Immature natural killer cell (primary cell): Measurements from ENCODE around the gene ZFYVE1. TPM values are rescaled to one million over a fixed set of nuclear protein-coding genes. Genes with fewer than 3 reads are reported as not detected.
"Not testable (repeated sequence)": the region's sequence is repeated elsewhere in the genome, so short reads cannot be mapped to it uniquely, and the experiment has no call there.

Source experiments
- DNase-seq, 3 donors: peaks; one replicate each; pipeline ENCODE4 v3.0.0; 2022; ENCODE audit warnings: mixed read lengths in 1 of 3
- H3K27ac Mint-ChIP-seq, 6 donors: one replicate each; pipeline ENCODE4 v1.8.0; 2020; ENCODE audit warnings: mixed read lengths in 6 of 6, mild to moderate bottlenecking in 5 of 6, inconsistent platforms in 4 of 6, moderate library complexity in 3 of 6
- H3K27me3 Mint-ChIP-seq, 3 donors: one replicate each; pipeline ENCODE4 v1.8.0; 2020 to 2021; ENCODE audit warnings: low read depth in 3 of 3, mild to moderate bottlenecking in 3 of 3, mixed read lengths in 3 of 3, moderate library complexity in 3 of 3, inconsistent platforms in 1 of 3
- H3K36me3 Mint-ChIP-seq, 3 donors: one replicate each; pipeline ENCODE4 v1.8.0; 2020; ENCODE audit warnings: mixed read lengths in 3 of 3, inconsistent platforms in 2 of 3, mild to moderate bottlenecking in 2 of 3
- H3K4me1 Mint-ChIP-seq, 2 donors: one replicate each; pipeline ENCODE4 v1.8.0; 2020; ENCODE audit warnings: inconsistent platforms in 2 of 2, mild to moderate bottlenecking in 2 of 2, mixed read lengths in 2 of 2, moderate library complexity in 1 of 2
- H3K4me3 Mint-ChIP-seq, 5 donors: one replicate each; pipeline ENCODE4 v1.8.0; 2020; ENCODE audit warnings: mild to moderate bottlenecking in 5 of 5, mixed read lengths in 5 of 5, inconsistent platforms in 3 of 5, moderate library complexity in 3 of 5
- H3K9me3 Mint-ChIP-seq, 6 donors: one replicate each; pipeline ENCODE4 v1.8.0; 2020; ENCODE audit warnings: mild to moderate bottlenecking in 6 of 6, mixed read lengths in 6 of 6, inconsistent platforms in 4 of 6, moderate library complexity in 3 of 6
- polyA plus RNA-seq, 3 donors: library from polyadenylated mRNA; unstranded; fragments of 300-500 nt; fragmentation: Illumina TruSeq; gene quantifications; one replicate each; pipeline ENCODE4 v1.2.3, GENCODE V29; 2021

ZFYVE1 gene
- polyA plus RNA-seq, 3 donors from 2014 or later: 3.4 to 10.7 (median 5.4) TPM

GRCh38 chr14:72962829-72963312 lies 64.0 kb downstream of the ZFYVE1 start:
- Mint-ChIP-seq H3K27me3 (peaks cover 0 to 2% (median 0%) of the 10 kb centered on the region in 3 donors), H3K4me3 (no peak overlapping the region), H3K27ac (no peak overlapping the region), H3K4me1 (no peaks in the 10 kb centered on the region), H3K36me3 (peaks cover 3 to 48% (median 9%) of the 10 kb centered on the region in 3 donors), H3K9me3 (no peaks in the 10 kb centered on the region)
- DNase-seq: no peak

GRCh38 chr14:72962336-72962754 lies 64.6 kb downstream of the ZFYVE1 start:
- H3K9me3 Mint-ChIP-seq, H3K27ac Mint-ChIP-seq, H3K27me3 Mint-ChIP-seq, H3K4me1 Mint-ChIP-seq, DNase-seq, H3K4me3 Mint-ChIP-seq: not testable (repeated sequence)
- peaks cover 3 to 49% (median 9%) of the 10 kb centered on the region in 3 donors for H3K36me3 Mint-ChIP-seq

GRCh38 chr14:72961579-72962335 lies 65.1 kb downstream of the ZFYVE1 start:
- H3K27ac Mint-ChIP-seq: no peak overlapping the region
- DNase-seq: no peak
- H3K9me3 Mint-ChIP-seq: no peaks in the 10 kb centered on the region
- no peak overlapping the region for H3K4me3 Mint-ChIP-seq
- H3K27me3 Mint-ChIP-seq: peaks cover 0 to 2% (median 0%) of the 10 kb centered on the region in 3 donors
- H3K36me3 Mint-ChIP-seq: peaks cover 3 to 48% (median 9%) of the 10 kb centered on the region in 3 donors
- H3K4me1 Mint-ChIP-seq: no peaks in the 10 kb centered on the region

GRCh38 chr14:72961016-72961415 lies 65.9 kb downstream of the ZFYVE1 start:
- not testable (repeated sequence) for H3K4me3 Mint-ChIP-seq, DNase-seq, H3K9me3 Mint-ChIP-seq, H3K27me3 Mint-ChIP-seq, H3K4me1 Mint-ChIP-seq, H3K27ac Mint-ChIP-seq
- H3K36me3 Mint-ChIP-seq: peaks cover 10 to 55% (median 14%) of the 10 kb centered on the region in 3 donors

GRCh38 chr14:72958548-72958947 lies 68.4 kb downstream of the ZFYVE1 start:
- Mint-ChIP-seq H3K4me1 (no peaks in the 10 kb centered on the region), H3K4me3 (no peak overlapping the region), H3K27me3 (peaks cover 0 to 4% (median 0%) of the 10 kb centered on the region in 3 donors), H3K36me3 (peaks cover 10 to 64% (median 19%) of the 10 kb centered on the region in 3 donors), H3K27ac (no peak overlapping the region), H3K9me3 (no peaks in the 10 kb centered on the region)
- DNase-seq: no peak

GRCh38 chr14:72957213-72957612 lies 69.7 kb downstream of the ZFYVE1 start:
- no peaks in the 10 kb centered on the region for H3K4me1 Mint-ChIP-seq
- H3K9me3 Mint-ChIP-seq: no peaks in the 10 kb centered on the region
- H3K27me3 Mint-ChIP-seq: peaks cover 0 to 2% (median 0%) of the 10 kb centered on the region in 3 donors
- DNase-seq: no peak
- peaks cover 10 to 56% (median 20%) of the 10 kb centered on the region in 3 donors for H3K36me3 Mint-ChIP-seq
- no peak overlapping the region for H3K27ac Mint-ChIP-seq
- no peak overlapping the region for H3K4me3 Mint-ChIP-seq

GRCh38 chr14:72956741-72957140 lies 70.2 kb downstream of the ZFYVE1 start:
- H3K27ac Mint-ChIP-seq, H3K9me3 Mint-ChIP-seq, H3K4me1 Mint-ChIP-seq, H3K27me3 Mint-ChIP-seq, H3K4me3 Mint-ChIP-seq, DNase-seq: not testable (repeated sequence)
- peaks cover 15 to 55% (median 24%) of the 10 kb centered on the region in 3 donors for H3K36me3 Mint-ChIP-seq

GRCh38 chr14:72952171-72952570 lies 74.7 kb downstream of the ZFYVE1 start:
- peaks cover 0 to 5% (median 2%) of the 10 kb centered on the region in 3 donors for H3K27me3 Mint-ChIP-seq
- DNase-seq: no peak
- H3K4me1 Mint-ChIP-seq: no peaks in the 10 kb centered on the region
- no peak overlapping the region for H3K27ac Mint-ChIP-seq
- H3K36me3 Mint-ChIP-seq: peaks cover 25 to 43% (median 28%) of the 10 kb centered on the region in 3 donors
- H3K4me3 Mint-ChIP-seq: no peak overlapping the region
- H3K9me3 Mint-ChIP-seq: peaks cover 0 to 1% (median 0%) of the 10 kb centered on the region in 6 donors

GRCh38 chr14:72948481-72949138 lies 78.3 kb downstream of the ZFYVE1 start:
- Mint-ChIP-seq H3K27me3 (peaks cover 0 to 5% (median 2%) of the 10 kb centered on the region in 3 donors), H3K27ac (peak overlapping the region in 2 of 6 donors; percentile 26 to 43), H3K9me3 (peaks cover 0 to 1% (median 0%) of the 10 kb centered on the region in 6 donors), H3K4me1 (no peaks in the 10 kb centered on the region), H3K4me3 (no peak overlapping the region), H3K36me3 (peaks cover 15 to 33% (median 17%) of the 10 kb centered on the region in 3 donors)
- peak; percentile 42 to 44 (median 43) for DNase-seq

- peaks cover 15 to 39% (median 23%) of the 10 kb centered on the region in 3 donors for H3K36me3 Mint-ChIP-seq
- no peak overlapping the region for H3K4me3 Mint-ChIP-seq
- no peak overlapping the region for H3K27ac Mint-ChIP-seq
- H3K4me1 Mint-ChIP-seq: no peaks in the 10 kb centered on the region
- no peak for DNase-seq
- H3K9me3 Mint-ChIP-seq: peaks cover 0 to 1% (median 0%) of the 10 kb centered on the region in 6 donors
- peaks cover 0 to 5% (median 2%) of the 10 kb centered on the region in 3 donors for H3K27me3 Mint-ChIP-seq
Measured at GRCh38 chr14:72947366-72948160, 79.3 kb downstream of the ZFYVE1 start.

GRCh38 chr14:72946491-72946890 lies 80.4 kb downstream of the ZFYVE1 start:
- Mint-ChIP-seq H3K27me3 (peaks cover 1 to 2% (median 2%) of the 10 kb centered on the region in 3 donors), H3K4me3 (no peak overlapping the region), H3K36me3 (peaks cover 8 to 41% (median 22%) of the 10 kb centered on the region in 3 donors), H3K4me1 (no peaks in the 10 kb centered on the region), H3K9me3 (peaks cover 0 to 1% (median 0%) of the 10 kb centered on the region in 6 donors), H3K27ac (no peak overlapping the region)
- DNase-seq: no peak

- no peak overlapping the region for H3K27ac Mint-ChIP-seq
- H3K4me1 Mint-ChIP-seq: no peaks in the 10 kb centered on the region
- peaks cover 1 to 2% (median 2%) of the 10 kb centered on the region in 3 donors for H3K27me3 Mint-ChIP-seq
- H3K4me3 Mint-ChIP-seq: no peak overlapping the region
- DNase-seq: no peak
- H3K36me3 Mint-ChIP-seq: peaks cover 4 to 39% (median 20%) of the 10 kb centered on the region in 3 donors
- H3K9me3 Mint-ChIP-seq: peaks cover 0 to 1% (median 0%) of the 10 kb centered on the region in 6 donors
Measured at GRCh38 chr14:72945356-72946027, 81.4 kb downstream of the ZFYVE1 start.

- no peak overlapping the region for H3K27ac Mint-ChIP-seq
- H3K4me1 Mint-ChIP-seq: no peaks in the 10 kb centered on the region
- no peak overlapping the region for H3K4me3 Mint-ChIP-seq
- DNase-seq: no peak
- H3K9me3 Mint-ChIP-seq: no peaks in the 10 kb centered on the region
- peaks cover 6 to 43% (median 18%) of the 10 kb centered on the region in 3 donors for H3K36me3 Mint-ChIP-seq
- peaks cover 0 to 2% (median 2%) of the 10 kb centered on the region in 3 donors for H3K27me3 Mint-ChIP-seq
Measured at GRCh38 chr14:72943876-72944430, 83.0 kb downstream of the ZFYVE1 start.
